K562 (cell line): ENCODE results near the gene SIX3. TPM values are rescaled to one million over a fixed set of nuclear protein-coding genes. Genes with fewer than 3 reads are reported as not detected.

ENCODE experiments used
- ATAC-seq: fragments of 200-7000 bp; cut with Tn5 transposase; 3 replicates; pipeline ENCODE4 v1.9.1; 2020; ENCODE audit warnings: moderate library complexity
- BruUV-seq: library from RNA; stranded (reverse); fragments of 400-500 nt; replicated peaks from 2 replicates; lab custom pipeline; 2021; lab: Mats Ljungman, UMichigan
- CTCF ChIA-PET: fragments of 300-600 bp; formaldehyde crosslinking; extraction: SDS; loops from one replicate; lab custom pipeline; 2021; ENCODE audit warnings: low intra/inter-chr PET ratio; lab: Yijun Ruan, JAX
- POLR2A ChIA-PET: fragments of 300-600, 350-650 bp; sonication (Branson Sonifier 250); formaldehyde crosslinking; extraction: SDS; loops from one replicate; lab custom pipeline; 2021; ENCODE audit warnings: antibody characterized with exemption, inconsistent platforms; lab: Yijun Ruan, JAX
- DNase-seq, 4 experiments: peaks; one replicate each; pipeline versions ENCODE4 v3.0.0 to v3.0.0-alpha.2; 2011 to 2018; ENCODE audit warnings: low spot score in 3 of 4, mixed read lengths in 3 of 4; ENCODE audit errors: extremely low read depth in 1 of 4
- FAIRE-seq: peaks from 2 replicates; lab custom pipeline; 2011; peaks lifted over from hg19 to GRCh38; lab: Jason Lieb, UNC
- H2AFZ ChIP-seq: 2 replicates; pipeline ENCODE4 v1.6.0; 2011; ENCODE audit warnings: low read depth, low read length, control low read depth, inconsistent platforms
- H3K27ac ChIP-seq: fragments of 200-600 bp; 3 replicates; pipeline ENCODE4 v1.8.0; 2011; ENCODE audit warnings: low read depth, mild to moderate bottlenecking, control low read depth, inconsistent platforms, low read length, moderate library complexity, mixed read lengths; ENCODE audit errors: extremely low read depth
- H3K27me3 ChIP-seq, 2 experiments: fragments of 300-600 bp in 1 of 2; 2 replicates in 1 of 2; 3 replicates in 1 of 2; pipeline versions ENCODE4 v1.6.0 to v1.8.0; 2011; ENCODE audit warnings: inconsistent platforms in 2 of 2, low read length in 2 of 2, mild to moderate bottlenecking in 1 of 2, mixed read lengths in 1 of 2, moderate library complexity in 1 of 2; ENCODE audit not compliant: control insufficient read depth in 2 of 2, insufficient read depth in 2 of 2
- H3K36me3 ChIP-seq: fragments of 300-600 bp; 3 replicates; pipeline ENCODE4 v1.8.0; 2011; ENCODE audit warnings: mild to moderate bottlenecking, low read length, inconsistent platforms; ENCODE audit not compliant: control insufficient read depth, insufficient read depth
- H3K4me1 ChIP-seq, 2 experiments: fragments of 200-600 bp in 1 of 2; replicated peaks in 1 of 2; 2 replicates in 1 of 2; 3 replicates in 1 of 2; pipeline versions ENCODE4 v1.5.1 to v1.8.0; 2011; ENCODE audit warnings: inconsistent platforms in 2 of 2, low read length in 2 of 2, mild to moderate bottlenecking in 1 of 2, mixed read lengths in 1 of 2, moderate library complexity in 1 of 2; ENCODE audit not compliant: control insufficient read depth in 2 of 2, insufficient read depth in 2 of 2
- H3K4me2 ChIP-seq: 2 replicates; pipeline ENCODE4 v1.6.1; 2011; ENCODE audit warnings: low read length, control low read depth, inconsistent platforms, mixed read lengths; ENCODE audit not compliant: insufficient read depth
- H3K4me3 ChIP-seq: fragments of 200-600 bp; sonication (generic), shearing (Covaris generic); 2 replicates; pipeline ENCODE4 v1.5.1; 2016; ENCODE audit warnings: control low read depth, inconsistent platforms
- H3K79me2 ChIP-seq: fragments of 200-600 bp; 3 replicates; pipeline ENCODE4 v1.8.0; 2011; ENCODE audit warnings: low read length, inconsistent platforms; ENCODE audit not compliant: control insufficient read depth, insufficient read depth
- H3K9ac ChIP-seq, 2 experiments: 2 replicates each; pipeline versions ENCODE4 v1.6.0 to v1.6.1; 2011; ENCODE audit warnings: low read depth in 2 of 2, low read length in 2 of 2, control low read depth in 1 of 2, inconsistent platforms in 1 of 2, mild to moderate bottlenecking in 1 of 2, mixed read lengths in 1 of 2; ENCODE audit not compliant: insufficient read depth in 1 of 2
- H3K9me1 ChIP-seq: one replicate; pipeline ENCODE4 v1.6.0; 2011; ENCODE audit warnings: inconsistent platforms, mild to moderate bottlenecking, low read length, moderate library complexity; ENCODE audit not compliant: control insufficient read depth, insufficient read depth
- H3K9me3 ChIP-seq: replicated peaks from 2 replicates; pipeline ENCODE4 v1.5.1; 2011; ENCODE audit warnings: low read depth, low read length, inconsistent platforms; ENCODE audit not compliant: control insufficient read depth, insufficient read depth
- H4K20me1 ChIP-seq: replicated peaks from 2 replicates; pipeline ENCODE4 v1.6.1; 2011; ENCODE audit warnings: low read length, inconsistent platforms, mixed read lengths; ENCODE audit not compliant: control insufficient read depth, insufficient read depth
- BCL6 ChIP-seq: fragments of 250-450 bp; sonication (Bioruptor Pico); IDR thresholded peaks from 2 replicates; pipeline ENCODE4 v1.4.0; 2020
- CHCHD3 ChIP-seq: fragments of 250-450 bp; sonication (Bioruptor Pico); IDR thresholded peaks from 2 replicates; pipeline ENCODE4 v2.1.2; 2022; ENCODE audit warnings: mild to moderate bottlenecking
- ETV1 ChIP-seq: fragments of 450-650 bp; conservative IDR thresholded peaks from 2 replicates; pipeline ENCODE4 v1.6.1; 2016; ENCODE audit warnings: missing genetic modification characterization, control low read depth, low read depth, missing compliant biosample characterization
- GABPB2 ChIP-seq: fragments of 250-450 bp; sonication (Bioruptor Pico); conservative IDR thresholded peaks from 2 replicates; pipeline ENCODE4 v1.5.1; 2021; ENCODE audit warnings: mild to moderate bottlenecking
- ILF3 ChIP-seq: fragments of 450-650 bp; IDR thresholded peaks from 2 replicates; pipeline ENCODE4 v1.6.1; 2018; ENCODE audit warnings: antibody characterized with exemption, mild to moderate bottlenecking, moderate library complexity, borderline replicate concordance
- JUN ChIP-seq, 2 experiments: sonication (generic) in 1 of 2; formaldehyde crosslinking in 1 of 2; IDR thresholded peaks; 2 replicates each; pipeline versions ENCODE4 v1.6.1 to v1.8.0; 2012 to 2022; ENCODE audit warnings: borderline replicate concordance in 2 of 2, mild to moderate bottlenecking in 2 of 2, improper control_type of control experiment in 1 of 2, low read depth in 1 of 2, low read length in 1 of 2, missing genetic modification reagents in 1 of 2
- LCOR ChIP-seq: sonication (generic); formaldehyde crosslinking; IDR thresholded peaks from 2 replicates; pipeline ENCODE4 v1.8.0; 2022; ENCODE audit warnings: mild to moderate bottlenecking, missing genetic modification reagents
- PHB2 ChIP-seq: fragments of 450-650 bp; IDR thresholded peaks from 2 replicates; pipeline ENCODE4 v1.6.1; 2017; ENCODE audit warnings: low read depth
- POLR2A ChIP-seq: fragments of 450-650 bp; conservative IDR thresholded peaks from 2 replicates; pipeline ENCODE4 v1.6.1; 2016
- RCOR1 ChIP-seq, 2 experiments: IDR thresholded peaks; 2 replicates each; pipeline ENCODE4 v1.6.1; 2012; ENCODE audit warnings: low read depth in 2 of 2, low read length in 2 of 2, borderline replicate concordance in 1 of 2, improper control_type of control experiment in 1 of 2
- SIRT6 ChIP-seq: IDR thresholded peaks from one replicate; pipeline ENCODE4 v1.6.1; 2012; ENCODE audit warnings: low read depth, mild to moderate bottlenecking, control low read depth, inconsistent platforms, low read length, moderate library complexity
- SMARCE1 ChIP-seq: fragments of 450-650 bp; IDR thresholded peaks from 2 replicates; pipeline ENCODE4 v1.7.1; 2016; ENCODE audit warnings: mild to moderate bottlenecking
- ZBED1 ChIP-seq: IDR thresholded peaks from 2 replicates; pipeline ENCODE4 v1.6.1; 2014
- WGBS: fragments of 100-300 bp; shearing (Covaris generic); methylation state at CpG from one replicate; pipeline ENCODE4 v1.1.6; 2016; ENCODE audit warnings: low coverage, mixed read lengths; ENCODE audit not compliant: insufficient coverage; ENCODE audit errors: missing lambda C conversion rate; 5-methylcytosine and 5-hydroxymethylcytosine counted together
- in situ Hi-C: fragments of 300-500 bp; cut with MboI; formaldehyde crosslinking; loops from 4 replicates; pipeline ENCODE4 v1.15.0; 2018; ENCODE audit warnings: inconsistent platforms, mixed read lengths
- intact Hi-C: fragments of 100-400 bp; cut with micrococcal nuclease; formaldehyde crosslinking; loops from 2 replicates; pipeline ENCODE4 v1.14.2; 2022
- polyA plus RNA-seq, 8 experiments: library from polyadenylated mRNA; depleted of rRNA in 4 of 8; stranded (reverse) in 5 of 8; unstranded in 3 of 8; fragments of >200 nt; fragmentation: Nextera tagmentation in 2 of 8; fragmentation: Illumina TruSeq in 1 of 8; extraction: Ambion mirVana in 2 of 8; extraction: Trizol in 1 of 8; gene quantifications; 2 replicates each; pipeline versions ENCODE4 v1.2.1 to v1.2.3, GENCODE V29; 2011 to 2014; ENCODE audit warnings: inconsistent platforms in 1 of 8, missing spikeins in 1 of 8
- total RNA-seq, 7 experiments: library from RNA; depleted of rRNA in 6 of 7; stranded (reverse); fragments of >200 nt in 6 of 7; fragmentation: Illumina TruSeq in 2 of 7; extraction: Trizol in 2 of 7; gene quantifications; 2 replicates each; pipeline versions ENCODE4 v1.2.1 to v1.2.3, GENCODE V29; 2011 to 2021; ENCODE audit warnings: low replicate concordance in 1 of 7
- TF ChIP-seq, protein P1 (sequence below): fragments of 200-800 bp; sonication (Bioruptor generic); IDR thresholded peaks from 2 replicates; pipeline ENCODE4 v1.6.1; 2017; ENCODE audit warnings: missing genetic modification characterization, missing compliant biosample characterization
- TF ChIP-seq, protein P2 (sequence below), 2 experiments: fragments of 450-650 bp; IDR thresholded peaks; 2 replicates each; pipeline ENCODE4 v1.6.1; 2016
- TF ChIP-seq, protein P3 (sequence below): fragments of 250-450 bp; sonication (Bioruptor Pico); IDR thresholded peaks from 2 replicates; pipeline ENCODE4 v1.8.0; 2021; ENCODE audit warnings: mild to moderate bottlenecking, moderate library complexity
- TF ChIP-seq, protein P4 (sequence below): fragments of 450-650 bp; IDR thresholded peaks from 2 replicates; pipeline ENCODE4 v1.6.1; 2016; ENCODE audit warnings: antibody characterized with exemption

Gene SIX3
- total and polyA plus RNA-seq, 9 of the 15 experiments (the other 6 are each of a cell fraction or from before 2014, with no cell fraction given): not detected

DNA sequence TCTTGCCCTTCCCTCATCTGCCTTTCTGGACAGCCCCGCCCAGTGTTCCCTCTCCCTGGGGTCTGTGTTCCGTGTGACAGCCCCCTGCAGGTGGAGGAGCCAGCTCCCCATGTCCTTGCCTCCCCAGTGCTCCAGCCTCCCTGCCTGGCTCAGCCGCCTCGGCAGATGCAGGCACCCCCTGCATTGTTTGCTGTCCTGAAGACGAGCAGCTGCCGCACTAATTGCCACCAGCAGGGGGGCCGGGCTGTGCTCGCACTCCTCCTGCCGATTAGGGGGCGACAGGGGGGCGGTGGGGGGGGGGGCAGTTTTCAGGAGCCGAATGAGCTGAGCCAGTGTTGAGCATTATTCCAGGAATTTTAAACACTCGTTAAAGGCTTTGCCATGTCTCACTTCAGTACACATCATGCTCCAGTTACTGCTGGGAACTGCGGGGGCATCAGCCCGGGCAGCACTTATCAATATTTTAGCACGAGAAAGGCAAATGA, 23.3 kb downstream of the SIX3 start:
- Histone ChIP-seq H4K20me1 (no peaks in the 10 kb centered on the region; the same call in 1 of the 2 replicates), H3K36me3 (no peaks in the 10 kb centered on the region), H3K4me3 (no peak overlapping the region), H3K27me3 (peaks cover 3 to 44% of the 10 kb centered on the region in 2 experiments; a peak in 4 of 5 replicates), H2AFZ (no peak overlapping the region), H3K4me2 (no peak overlapping the region), H3K9ac (no peak overlapping the region), H3K9me1 (no peaks in the 10 kb centered on the region), H3K4me1 (peaks cover 0 to 3% of the 10 kb centered on the region in 2 experiments; a peak in 2 of 5 replicates), H3K27ac (no peak overlapping the region), H3K79me2 (no peaks in the 10 kb centered on the region), H3K9me3 (no peaks in the 10 kb centered on the region)
- ChIA-PET CTCF (no interaction called here), POLR2A (no interaction called here)
- intact Hi-C loops: no loop called here
- DNase-seq: peak in 3 of 4 experiments; percentile 28 to 33 (median 32)
- BruUV-seq: no TSS peak
- WGBS: 2% methylated on average over 11 of the region's 16 CpGs
- peak; percentile 69 for ATAC-seq
- in situ Hi-C loops: no loop called here
- no peak for FAIRE-seq
- TF ChIP-seq SMARCE1 (no peak), ETV1 (tag) (no peak), GABPB2 (CRISPR knock-in tag) (no peak), JUN (IDR thresholded peaks at IDR 0.05; ENCODE audit: borderline replicate concordance, low read depth, low read length) (no peak), JUN (CRISPR knock-in tag; IDR thresholded peaks at IDR 0.05; ENCODE audit: borderline replicate concordance) (no peak), PHB2 (no peak), ILF3 (no peak), BCL6 (CRISPR knock-in tag) (no peak), RCOR1 (IDR thresholded peaks at IDR 0.05; ENCODE audit: borderline replicate concordance in 1 of 2, low read depth in 2 of 2, low read length in 2 of 2) (no peak), LCOR (CRISPR knock-in tag) (no peak), SIRT6 (no peak), POLR2A (no peak), ZBED1 (no peak), CHCHD3 (CRISPR knock-in tag) (no peak)
- TF ChIP-seq, protein P1, sequence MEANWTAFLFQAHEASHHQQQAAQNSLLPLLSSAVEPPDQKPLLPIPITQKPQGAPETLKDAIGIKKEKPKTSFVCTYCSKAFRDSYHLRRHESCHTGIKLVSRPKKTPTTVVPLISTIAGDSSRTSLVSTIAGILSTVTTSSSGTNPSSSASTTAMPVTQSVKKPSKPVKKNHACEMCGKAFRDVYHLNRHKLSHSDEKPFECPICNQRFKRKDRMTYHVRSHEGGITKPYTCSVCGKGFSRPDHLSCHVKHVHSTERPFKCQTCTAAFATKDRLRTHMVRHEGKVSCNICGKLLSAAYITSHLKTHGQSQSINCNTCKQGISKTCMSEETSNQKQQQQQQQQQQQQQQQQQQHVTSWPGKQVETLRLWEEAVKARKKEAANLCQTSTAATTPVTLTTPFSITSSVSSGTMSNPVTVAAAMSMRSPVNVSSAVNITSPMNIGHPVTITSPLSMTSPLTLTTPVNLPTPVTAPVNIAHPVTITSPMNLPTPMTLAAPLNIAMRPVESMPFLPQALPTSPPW: peak; percentile 31; the same call in 1 of the 2 replicates
- TF ChIP-seq, protein P2, sequence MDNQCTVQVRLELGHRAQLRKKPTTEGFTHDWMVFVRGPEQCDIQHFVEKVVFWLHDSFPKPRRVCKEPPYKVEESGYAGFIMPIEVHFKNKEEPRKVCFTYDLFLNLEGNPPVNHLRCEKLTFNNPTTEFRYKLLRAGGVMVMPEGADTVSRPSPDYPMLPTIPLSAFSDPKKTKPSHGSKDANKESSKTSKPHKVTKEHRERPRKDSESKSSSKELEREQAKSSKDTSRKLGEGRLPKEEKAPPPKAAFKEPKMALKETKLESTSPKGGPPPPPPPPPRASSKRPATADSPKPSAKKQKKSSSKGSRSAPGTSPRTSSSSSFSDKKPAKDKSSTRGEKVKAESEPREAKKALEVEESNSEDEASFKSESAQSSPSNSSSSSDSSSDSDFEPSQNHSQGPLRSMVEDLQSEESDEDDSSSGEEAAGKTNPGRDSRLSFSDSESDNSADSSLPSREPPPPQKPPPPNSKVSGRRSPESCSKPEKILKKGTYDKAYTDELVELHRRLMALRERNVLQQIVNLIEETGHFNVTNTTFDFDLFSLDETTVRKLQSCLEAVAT (IDR thresholded peaks at IDR 0.05): no peak
- TF ChIP-seq, protein P3, sequence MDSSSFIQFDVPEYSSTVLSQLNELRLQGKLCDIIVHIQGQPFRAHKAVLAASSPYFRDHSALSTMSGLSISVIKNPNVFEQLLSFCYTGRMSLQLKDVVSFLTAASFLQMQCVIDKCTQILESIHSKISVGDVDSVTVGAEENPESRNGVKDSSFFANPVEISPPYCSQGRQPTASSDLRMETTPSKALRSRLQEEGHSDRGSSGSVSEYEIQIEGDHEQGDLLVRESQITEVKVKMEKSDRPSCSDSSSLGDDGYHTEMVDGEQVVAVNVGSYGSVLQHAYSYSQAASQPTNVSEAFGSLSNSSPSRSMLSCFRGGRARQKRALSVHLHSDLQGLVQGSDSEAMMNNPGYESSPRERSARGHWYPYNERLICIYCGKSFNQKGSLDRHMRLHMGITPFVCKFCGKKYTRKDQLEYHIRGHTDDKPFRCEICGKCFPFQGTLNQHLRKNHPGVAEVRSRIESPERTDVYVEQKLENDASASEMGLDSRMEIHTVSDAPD (CRISPR knock-in tag): no peak
- TF ChIP-seq, protein P4, sequence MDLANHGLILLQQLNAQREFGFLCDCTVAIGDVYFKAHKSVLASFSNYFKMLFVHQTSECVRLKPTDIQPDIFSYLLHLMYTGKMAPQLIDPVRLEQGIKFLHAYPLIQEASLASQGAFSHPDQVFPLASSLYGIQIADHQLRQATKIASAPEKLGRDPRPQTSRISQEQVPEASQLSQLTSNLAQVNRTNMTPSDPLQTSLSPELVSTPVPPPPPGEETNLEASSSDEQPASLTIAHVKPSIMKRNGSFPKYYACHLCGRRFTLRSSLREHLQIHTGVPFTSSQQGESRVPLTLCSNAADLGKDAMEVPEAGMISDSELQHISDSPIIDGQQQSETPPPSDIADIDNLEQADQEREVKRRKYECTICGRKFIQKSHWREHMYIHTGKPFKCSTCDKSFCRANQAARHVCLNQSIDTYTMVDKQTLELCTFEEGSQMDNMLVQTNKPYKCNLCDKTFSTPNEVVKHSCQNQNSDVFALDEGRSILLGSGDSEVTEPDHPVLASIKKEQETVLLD: no peak
